Osteocyte (in vitro differentiated cells): ENCODE measurements around the gene COX7B2. TPM values are rescaled to one million over a fixed set of nuclear protein-coding genes. Genes with fewer than 3 reads are reported as not detected.

ENCODE experiments used
- DNase-seq: peaks from one replicate; pipeline ENCODE4 v3.0.0; 2021; ENCODE audit warnings: mixed read lengths; ENCODE audit not compliant: unreplicated experiment; ENCODE audit errors: extremely low spot score
- H3K27ac Mint-ChIP-seq: one replicate; pipeline ENCODE4 v1.8.0; 2021; ENCODE audit warnings: mild to moderate bottlenecking, mixed read lengths; ENCODE audit not compliant: unreplicated experiment
- H3K27me3 Mint-ChIP-seq: one replicate; pipeline ENCODE4 v1.8.0; 2021; ENCODE audit warnings: mixed read lengths; ENCODE audit not compliant: unreplicated experiment
- H3K36me3 Mint-ChIP-seq: one replicate; pipeline ENCODE4 v1.8.0; 2021; ENCODE audit warnings: mixed read lengths; ENCODE audit not compliant: unreplicated experiment
- H3K4me1 Mint-ChIP-seq: one replicate; pipeline ENCODE4 v1.8.0; 2021; ENCODE audit warnings: mixed read lengths; ENCODE audit not compliant: unreplicated experiment
- H3K4me3 Mint-ChIP-seq: one replicate; pipeline ENCODE4 v1.8.0; 2021; ENCODE audit warnings: mild to moderate bottlenecking, moderate library complexity, mixed read lengths; ENCODE audit not compliant: unreplicated experiment
- H3K9me3 Mint-ChIP-seq: one replicate; pipeline ENCODE4 v1.8.0; 2021; ENCODE audit warnings: mixed read lengths; ENCODE audit not compliant: unreplicated experiment
- total RNA-seq: library from RNA; stranded (reverse); gene quantifications from 2 replicates; pipeline ENCODE4 v1.2.1, GENCODE V29; 2021
- TF ChIP-seq, protein P1 (sequence below): fragments of 200-600 bp; sonication (generic); IDR thresholded peaks from 2 replicates; pipeline ENCODE4 v1.5.0; 2021; ENCODE audit warnings: antibody characterized with exemption, mild to moderate bottlenecking, moderate library complexity

COX7B2 gene
- total RNA-seq, 1 donor from 2014 or later: not detected

GRCh38 chr4:46852800-46853199, 56.2 kb downstream of the COX7B2 start:
- Mint-ChIP-seq H3K4me1 (peaks cover 2% of the 10 kb centered on the region), H3K27ac (no peak overlapping the region), H3K27me3 (peaks cover 13% of the 10 kb centered on the region), H3K4me3 (no peak overlapping the region), H3K9me3 (no peaks in the 10 kb centered on the region), H3K36me3 (no peaks in the 10 kb centered on the region)
- TF ChIP-seq, protein P1, sequence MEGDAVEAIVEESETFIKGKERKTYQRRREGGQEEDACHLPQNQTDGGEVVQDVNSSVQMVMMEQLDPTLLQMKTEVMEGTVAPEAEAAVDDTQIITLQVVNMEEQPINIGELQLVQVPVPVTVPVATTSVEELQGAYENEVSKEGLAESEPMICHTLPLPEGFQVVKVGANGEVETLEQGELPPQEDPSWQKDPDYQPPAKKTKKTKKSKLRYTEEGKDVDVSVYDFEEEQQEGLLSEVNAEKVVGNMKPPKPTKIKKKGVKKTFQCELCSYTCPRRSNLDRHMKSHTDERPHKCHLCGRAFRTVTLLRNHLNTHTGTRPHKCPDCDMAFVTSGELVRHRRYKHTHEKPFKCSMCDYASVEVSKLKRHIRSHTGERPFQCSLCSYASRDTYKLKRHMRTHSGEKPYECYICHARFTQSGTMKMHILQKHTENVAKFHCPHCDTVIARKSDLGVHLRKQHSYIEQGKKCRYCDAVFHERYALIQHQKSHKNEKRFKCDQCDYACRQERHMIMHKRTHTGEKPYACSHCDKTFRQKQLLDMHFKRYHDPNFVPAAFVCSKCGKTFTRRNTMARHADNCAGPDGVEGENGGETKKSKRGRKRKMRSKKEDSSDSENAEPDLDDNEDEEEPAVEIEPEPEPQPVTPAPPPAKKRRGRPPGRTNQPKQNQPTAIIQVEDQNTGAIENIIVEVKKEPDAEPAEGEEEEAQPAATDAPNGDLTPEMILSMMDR: no peak
- DNase-seq: no peak

DNA sequence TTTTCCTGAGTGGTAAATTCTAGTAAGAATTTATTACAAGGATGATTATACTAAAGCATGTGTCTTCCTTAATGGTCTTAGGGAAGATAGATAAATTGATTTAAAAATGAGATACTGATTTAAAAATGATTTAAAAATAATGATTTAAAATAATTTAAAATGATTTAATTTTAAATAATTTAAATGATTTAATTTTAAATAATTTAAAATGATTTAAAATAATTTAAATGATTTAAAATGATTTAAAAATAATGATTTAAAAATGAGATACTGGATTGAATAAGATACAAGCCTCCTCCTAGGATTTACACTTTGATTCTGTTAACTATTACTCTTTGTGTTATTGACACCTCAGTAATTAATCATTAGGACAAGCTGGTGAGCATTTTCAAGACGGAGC, 59.0 kb downstream of the COX7B2 start:
- Mint-ChIP-seq H3K9me3 (no peaks in the 10 kb centered on the region), H3K4me1 (no peaks in the 10 kb centered on the region)

GRCh38 chr4:46844325-46844917, 64.6 kb downstream of the COX7B2 start:
- no peaks in the 10 kb centered on the region for H3K9me3 Mint-ChIP-seq
- DNase-seq: no peak
- no peaks in the 10 kb centered on the region for H3K36me3 Mint-ChIP-seq
- H3K4me1 Mint-ChIP-seq: no peaks in the 10 kb centered on the region
- H3K27ac Mint-ChIP-seq: no peak overlapping the region
- peaks cover 18% of the 10 kb centered on the region for H3K27me3 Mint-ChIP-seq
- TF ChIP-seq, protein P1: peak; percentile 76
- H3K4me3 Mint-ChIP-seq: no peak overlapping the region

More for the DNA sequence above, 59.0 kb downstream of the COX7B2 start:
- no peak for DNase-seq
- TF ChIP-seq, protein P1: no peak
- Mint-ChIP-seq H3K27me3 (peaks cover 31% of the 10 kb centered on the region), H3K27ac (no peak overlapping the region), H3K36me3 (no peaks in the 10 kb centered on the region), H3K4me3 (no peak overlapping the region)

- TF ChIP-seq, protein P1: no peak
Observed at GRCh38 chr4:46839128-46839527, 69.9 kb downstream of the COX7B2 start.

DNA sequence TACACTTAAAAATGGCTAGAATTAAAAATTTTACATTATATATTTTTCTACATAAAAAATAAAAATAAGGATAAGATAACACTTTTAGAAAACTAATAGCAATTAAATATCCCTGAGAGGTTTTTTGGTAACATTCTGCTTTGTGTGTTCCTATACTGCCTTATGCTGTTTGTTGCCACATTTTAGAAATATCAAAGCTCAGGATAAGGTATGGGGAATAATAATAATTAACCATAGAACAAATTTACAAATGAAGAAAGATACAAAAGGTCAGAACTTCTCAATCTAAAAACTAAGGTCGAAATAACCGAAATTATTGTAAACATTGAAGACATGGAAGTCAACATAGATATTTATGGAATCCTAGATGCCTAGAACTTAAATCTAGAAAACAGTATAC, 71.4 kb downstream of the COX7B2 start:
- TF ChIP-seq, protein P1: no peak
- Mint-ChIP-seq H3K4me1 (no peaks in the 10 kb centered on the region), H3K36me3 (no peaks in the 10 kb centered on the region), H3K27ac (no peak overlapping the region), H3K4me3 (no peak overlapping the region), H3K27me3 (peaks cover 3% of the 10 kb centered on the region), H3K9me3 (no peaks in the 10 kb centered on the region)
- DNase-seq: no peak

More at GRCh38 chr4:46839128-46839527, 69.9 kb downstream of the COX7B2 start:
- Mint-ChIP-seq H3K27ac (no peak overlapping the region), H3K27me3 (peaks cover 3% of the 10 kb centered on the region), H3K9me3 (no peaks in the 10 kb centered on the region), H3K4me3 (no peak overlapping the region), H3K4me1 (no peaks in the 10 kb centered on the region), H3K36me3 (no peaks in the 10 kb centered on the region)
- DNase-seq: no peak
